Measurements from ENCODE around the gene ANKRD33B. TPM values are rescaled to one million over a fixed set of nuclear protein-coding genes. Genes with fewer than 3 reads are reported as not detected.
"Not testable (repeated sequence)": the region's sequence is repeated elsewhere in the genome, so short reads cannot be mapped to it uniquely, and the experiment has no call there.

Gene ANKRD33B
- 10 to 100 TPM; 22.9 to 23.2 TPM for total RNA-seq

DNA sequence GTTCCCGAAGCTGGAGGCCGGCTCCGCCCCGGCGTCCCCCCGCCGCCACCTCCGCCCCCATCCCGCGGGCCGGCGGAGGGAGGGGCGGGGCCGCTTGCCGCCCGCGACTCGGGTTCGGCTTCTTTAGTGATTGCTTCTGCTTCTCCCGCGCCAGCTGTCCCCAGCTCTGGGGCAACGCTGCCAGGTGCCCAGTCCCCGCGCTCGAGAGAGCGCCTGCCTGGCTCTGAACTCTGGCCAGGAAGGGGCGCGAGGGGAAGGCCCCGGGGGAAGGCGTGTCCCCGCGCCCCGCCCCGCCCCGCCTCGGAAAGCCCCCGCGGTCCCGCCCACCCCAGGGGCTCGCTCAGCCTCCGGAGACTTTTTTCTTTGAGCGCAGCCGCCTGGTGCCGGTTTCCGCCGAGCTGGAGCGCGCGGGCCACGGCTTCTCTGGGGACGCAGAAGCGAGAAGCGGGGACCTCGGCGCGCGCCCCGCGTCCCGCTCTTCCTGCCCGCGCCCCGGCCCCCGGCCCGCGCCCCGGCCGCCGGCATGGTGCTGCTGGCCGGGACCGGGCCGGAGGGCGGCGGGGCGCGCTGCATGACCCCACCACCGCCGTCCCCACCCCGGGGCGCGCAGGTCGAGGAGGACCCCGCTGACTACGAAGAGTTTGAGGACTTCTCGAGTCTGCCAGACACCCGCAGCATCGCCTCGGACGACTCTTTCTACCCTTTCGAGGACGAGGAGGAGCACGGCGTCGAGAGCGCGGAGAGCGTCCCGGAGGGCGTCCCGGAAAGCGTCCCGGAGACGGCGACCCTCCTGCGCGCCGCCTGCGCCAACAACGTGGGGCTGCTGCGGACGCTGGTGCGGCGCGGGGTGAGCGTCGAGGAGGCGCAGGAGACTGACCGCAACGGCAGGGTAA is at the start of gene ANKRD33B:
TSS of gene ANKRD33B (plus strand) at position 126 of the 893 bp plus-strand sequence. CDS start at position 524, 398 bp downstream.
- CTCF ChIA-PET = interaction anchor here (0.5 kb wide), 1 partner anchor 118 kb away, joined by 3 read pairs; no protein-coding TSS in a partner anchor
- POLR2A ChIA-PET = interaction anchor here (0.5 to 1.4 kb wide), 4 partner anchors 13 to 211 kb away, joined by 3 to 6 read pairs (median 3); partner anchors contain the start of gene MARCHF6

DNA sequence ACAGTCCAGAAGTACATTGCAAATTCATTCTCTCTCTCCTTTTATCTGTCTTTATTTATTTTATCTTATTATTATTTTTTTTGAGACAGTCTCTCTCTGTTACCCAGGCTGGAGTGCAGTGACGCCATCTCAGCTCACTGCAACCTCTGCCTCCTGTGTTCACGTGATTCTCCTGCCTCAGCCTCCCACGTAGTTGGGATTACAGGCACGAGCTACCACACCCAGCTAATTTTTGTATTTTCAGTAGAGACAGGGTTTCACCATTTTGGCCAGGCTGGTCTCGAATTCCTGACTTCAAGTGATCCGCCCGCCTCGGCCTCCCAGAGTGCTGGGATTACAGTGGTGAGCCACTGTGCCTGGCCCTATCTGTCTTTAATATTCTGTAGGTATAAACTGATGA is 49.3 kb upstream of the ANKRD33B start:
- POLR2A ChIA-PET, CTCF ChIA-PET: not testable (repeated sequence)

DNA sequence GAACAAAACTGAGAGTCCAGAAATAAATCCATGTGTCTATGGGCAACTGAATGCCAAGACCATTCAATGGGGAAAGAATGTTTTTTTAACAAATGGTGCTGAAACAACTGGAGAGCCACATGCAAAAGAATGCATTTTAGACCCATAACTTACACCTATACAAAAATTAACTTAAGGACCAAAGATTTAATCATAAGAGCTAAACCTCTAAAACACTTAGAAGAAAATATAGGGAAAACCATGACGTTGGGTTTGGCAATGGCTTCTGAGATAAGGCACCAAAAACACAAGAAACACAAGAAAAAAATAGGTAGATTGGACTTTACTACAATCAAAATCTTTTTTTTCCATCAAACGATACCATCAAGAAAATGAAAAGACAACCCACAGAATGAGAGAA is 48.4 kb upstream of the ANKRD33B start:
- ChIA-PET CTCF (no interaction called here), POLR2A (no interaction called here)

DNA sequence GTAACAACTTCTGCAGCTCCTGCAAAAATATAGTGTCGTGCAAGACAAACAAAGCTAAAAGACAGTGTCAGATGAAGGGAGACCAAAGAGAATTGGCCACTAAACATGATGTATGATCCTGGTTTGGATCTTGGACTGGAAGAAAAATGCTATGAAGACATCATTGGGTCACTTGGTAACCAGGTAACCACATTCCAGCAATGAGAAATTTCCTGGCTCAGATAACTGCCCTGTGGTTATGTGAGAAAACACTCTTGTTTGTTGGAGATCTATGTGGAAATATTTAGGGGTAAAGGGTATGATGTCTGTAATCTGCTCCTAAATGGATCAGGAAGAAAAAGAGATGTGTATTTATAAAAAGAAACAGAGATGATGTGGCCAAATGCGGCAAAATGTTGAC is 45.5 kb upstream of the ANKRD33B start:
- POLR2A ChIA-PET = no interaction called here
- CTCF ChIA-PET = no interaction called here

DNA sequence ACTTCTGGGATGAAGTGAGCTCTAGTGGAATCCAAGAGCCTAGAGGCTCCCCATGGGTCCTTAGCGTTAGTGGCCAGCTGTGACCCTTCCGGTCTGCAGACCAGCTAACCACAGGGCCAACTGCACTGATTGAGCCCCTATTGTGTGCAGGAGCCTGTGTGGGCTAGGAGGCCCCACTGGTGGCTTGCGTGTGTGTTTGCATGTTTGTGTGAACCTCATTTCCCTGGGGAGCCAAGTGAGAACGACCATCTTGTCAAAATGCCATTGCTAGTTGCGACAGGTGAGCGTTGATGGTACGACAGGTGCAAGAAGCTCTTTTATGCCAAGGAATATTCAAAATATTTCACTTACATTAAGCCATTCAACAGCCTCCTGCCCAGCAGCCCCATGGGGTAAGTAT is 44.1 kb upstream of the ANKRD33B start:
- ChIA-PET POLR2A (no interaction called here), CTCF (no interaction called here)

DNA sequence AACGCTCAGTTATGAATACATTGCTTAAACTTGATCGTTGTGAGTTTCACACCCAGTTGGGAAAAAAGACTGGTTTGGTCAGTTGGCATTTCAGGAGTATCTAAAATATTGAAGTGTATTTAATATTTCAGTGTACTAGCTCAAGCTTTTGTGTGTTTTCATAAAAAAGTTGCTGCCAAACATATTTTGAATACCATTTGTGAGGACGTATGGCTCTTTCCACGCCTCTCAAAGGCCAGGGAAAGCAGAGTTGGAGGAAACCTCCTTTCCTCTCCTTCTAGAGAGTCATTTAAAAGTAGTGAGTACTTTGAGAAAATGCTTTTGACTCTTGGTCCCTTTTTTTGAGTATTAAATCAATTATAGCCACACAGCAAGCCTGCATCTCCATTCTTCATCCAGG is 43.2 kb upstream of the ANKRD33B start:
- ChIA-PET CTCF (no interaction called here), POLR2A (no interaction called here)

DNA sequence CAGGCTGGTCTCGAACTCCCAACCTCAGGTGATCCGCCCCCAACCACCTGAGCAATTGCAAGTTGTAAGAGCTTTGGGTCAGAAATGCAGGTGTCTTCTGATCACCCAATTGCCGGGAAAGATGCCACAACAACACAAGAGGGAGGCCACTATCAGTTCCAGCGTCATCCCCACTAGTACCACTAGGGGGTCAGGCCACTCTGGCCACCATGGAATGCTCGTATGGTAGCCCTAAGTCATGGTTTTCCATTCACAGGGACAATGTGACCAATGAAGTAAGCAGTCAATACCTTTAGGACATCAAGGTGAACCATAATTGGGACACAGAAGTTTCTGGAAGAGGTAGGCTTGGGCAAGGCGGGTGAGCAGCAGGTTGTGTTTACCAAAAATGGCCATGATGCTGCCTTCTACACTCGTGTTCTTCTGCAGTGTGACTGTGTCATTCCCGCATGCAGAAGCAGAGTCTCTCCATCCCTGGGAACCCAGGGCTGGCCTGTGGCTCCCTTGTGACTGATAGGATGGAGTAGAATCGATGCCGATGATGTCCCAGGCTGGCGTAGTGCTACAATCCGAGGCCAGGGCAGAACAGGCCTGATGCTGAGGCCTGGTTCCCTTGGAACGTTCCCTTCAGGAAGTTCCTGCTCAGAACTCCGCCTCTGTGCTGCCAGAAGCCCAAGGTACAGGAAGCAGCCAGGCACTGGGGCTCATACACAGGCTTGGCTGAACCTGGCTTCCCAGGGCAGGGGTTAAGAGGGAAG is 42.2 kb upstream of the ANKRD33B start:
- CTCF ChIA-PET = no interaction called here
- POLR2A ChIA-PET = no interaction called here

DNA sequence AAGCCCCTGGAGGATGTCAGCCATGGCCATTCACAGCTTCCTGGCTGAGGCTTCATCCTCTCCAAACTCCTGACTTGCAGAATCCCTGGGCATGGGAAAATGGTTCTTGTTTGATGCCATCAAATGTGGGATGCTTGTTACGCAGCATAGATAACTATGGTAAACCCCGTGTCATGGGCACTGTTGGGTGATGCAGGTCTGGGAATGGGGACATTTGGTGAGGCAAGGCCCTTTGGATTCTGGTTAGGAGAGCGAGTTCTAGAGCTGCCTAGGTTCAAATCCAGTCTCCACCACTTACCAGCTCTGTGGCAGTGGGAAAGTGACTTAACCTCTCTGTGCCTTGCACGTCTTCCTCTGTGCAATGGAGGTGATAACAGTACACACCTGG is 41.7 kb upstream of the ANKRD33B start:
- ChIA-PET POLR2A (no interaction called here), CTCF (no interaction called here)

DNA sequence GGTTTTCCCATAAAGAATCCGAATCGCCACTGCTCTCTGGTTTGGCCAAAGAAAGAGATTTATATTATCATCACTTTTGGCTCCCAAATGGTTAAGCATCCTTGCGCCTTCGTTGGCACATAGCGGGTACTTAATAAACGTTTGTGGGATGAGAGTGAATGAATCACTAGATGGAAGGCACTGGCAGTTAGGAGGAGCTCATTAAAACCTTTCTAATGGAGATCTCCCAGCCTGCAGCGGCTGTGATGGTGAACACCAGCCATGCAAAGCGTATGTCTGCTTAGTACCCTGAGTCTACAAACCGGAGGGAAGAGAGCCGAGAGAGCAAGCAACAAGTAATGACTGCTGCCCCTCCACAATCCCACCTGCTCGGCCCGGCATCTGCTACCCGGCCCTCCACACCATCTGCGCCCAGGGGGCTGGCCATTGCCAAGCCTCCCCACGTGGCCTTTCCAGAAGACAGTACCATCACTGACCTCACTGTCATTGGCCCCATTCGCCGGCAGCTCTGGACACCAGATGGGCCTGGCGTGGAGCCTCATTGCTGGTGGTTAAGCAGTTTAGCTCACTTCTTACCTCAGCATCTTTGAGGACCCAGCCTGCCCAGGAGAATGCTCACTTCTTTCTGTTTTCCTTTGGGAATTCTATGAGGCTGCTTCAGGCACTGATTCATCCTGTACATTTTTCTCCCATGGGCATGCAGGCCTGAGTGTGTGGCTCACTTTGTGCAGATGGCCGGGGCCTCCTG is 39.3 kb upstream of the ANKRD33B start:
- POLR2A ChIA-PET = no interaction called here
- CTCF ChIA-PET = no interaction called here

DNA sequence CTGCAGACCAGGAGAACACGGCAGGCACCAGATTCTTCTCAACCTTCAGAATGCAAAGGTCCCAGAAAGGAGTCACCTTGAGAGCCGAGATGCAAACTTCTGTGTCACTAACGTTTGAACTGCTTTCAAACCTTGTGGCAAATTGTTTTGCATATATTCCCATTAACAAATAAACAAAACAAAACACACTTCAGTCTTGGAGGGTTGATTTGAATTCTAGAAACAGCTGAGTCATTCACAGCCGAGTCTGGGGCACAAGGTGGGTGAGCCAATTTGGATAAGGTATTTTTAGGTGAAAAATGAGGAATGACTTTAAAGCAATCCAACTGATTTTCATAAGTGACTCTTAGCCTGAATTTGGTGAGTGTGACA is 38.8 kb upstream of the ANKRD33B start:
- ChIA-PET CTCF (no interaction called here), POLR2A (no interaction called here)

DNA sequence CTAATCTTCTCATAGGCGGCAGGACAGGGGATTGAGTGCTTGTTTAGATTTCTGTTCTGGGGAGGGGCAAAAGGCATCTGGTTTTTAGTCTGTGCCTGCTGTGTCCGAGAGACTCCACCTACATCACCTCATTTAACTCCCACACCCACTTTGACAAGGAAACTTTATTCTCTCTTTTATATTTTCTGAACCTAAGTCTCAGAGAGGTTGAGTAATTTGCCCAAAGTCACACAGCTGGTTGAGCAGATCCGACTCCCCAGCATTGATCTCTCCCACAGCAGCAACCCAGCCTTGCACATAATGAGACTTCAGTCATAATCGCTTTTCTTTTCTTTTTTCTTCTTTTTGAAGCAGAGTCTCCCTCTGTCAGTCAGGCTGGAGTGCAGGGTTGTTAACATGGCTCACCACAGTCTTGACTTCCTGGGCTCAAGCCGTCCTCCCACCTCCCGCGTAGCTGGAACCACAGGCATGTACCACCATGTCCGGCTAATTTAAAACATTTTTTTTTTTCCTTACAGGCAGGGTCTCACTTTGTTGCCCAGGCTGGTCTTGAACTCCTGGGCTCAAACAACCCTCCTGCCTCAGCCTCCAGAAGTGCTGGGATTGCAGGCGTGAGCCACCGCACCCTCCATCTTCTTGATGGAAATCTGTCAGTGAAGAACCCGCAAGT is 36.5 kb upstream of the ANKRD33B start:
- CTCF ChIA-PET = no interaction called here
- POLR2A ChIA-PET = no interaction called here

DNA sequence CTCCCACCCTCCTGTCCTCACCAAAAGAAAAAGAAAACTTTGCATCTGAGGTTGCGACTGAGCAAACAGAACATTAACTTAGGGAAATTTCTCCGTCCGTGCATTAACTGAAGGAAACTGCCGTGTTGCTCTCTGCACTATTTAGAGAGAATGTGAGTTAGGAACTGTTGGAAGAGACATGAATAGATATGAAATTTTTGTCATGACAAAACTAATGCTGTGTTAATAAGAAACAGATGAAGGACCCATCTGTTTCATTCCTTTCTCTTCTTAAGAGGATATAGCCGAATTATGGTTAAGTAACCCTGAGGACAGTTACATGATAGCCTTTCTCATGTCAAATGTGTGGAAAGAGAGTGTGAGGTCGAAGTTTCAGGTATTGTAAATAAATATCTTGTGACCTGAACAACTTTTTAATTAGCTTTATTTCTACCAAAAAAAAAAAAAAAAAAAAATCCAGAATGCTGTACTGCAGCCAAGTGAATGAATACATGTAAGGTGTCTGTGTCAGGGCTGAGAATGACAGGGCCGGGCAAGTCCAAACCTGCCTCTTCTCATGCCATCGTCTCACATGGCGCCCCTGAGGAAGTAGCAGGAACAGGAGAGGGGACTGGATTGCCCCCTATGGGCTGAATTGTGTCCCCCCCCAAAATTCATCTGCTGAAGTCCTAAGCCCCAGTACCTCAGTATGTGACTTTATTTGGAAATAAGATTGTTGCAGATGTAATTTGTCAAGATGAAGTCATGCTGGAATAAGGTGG is 35.6 kb upstream of the ANKRD33B start:
- POLR2A ChIA-PET = no interaction called here
- CTCF ChIA-PET = no interaction called here

DNA sequence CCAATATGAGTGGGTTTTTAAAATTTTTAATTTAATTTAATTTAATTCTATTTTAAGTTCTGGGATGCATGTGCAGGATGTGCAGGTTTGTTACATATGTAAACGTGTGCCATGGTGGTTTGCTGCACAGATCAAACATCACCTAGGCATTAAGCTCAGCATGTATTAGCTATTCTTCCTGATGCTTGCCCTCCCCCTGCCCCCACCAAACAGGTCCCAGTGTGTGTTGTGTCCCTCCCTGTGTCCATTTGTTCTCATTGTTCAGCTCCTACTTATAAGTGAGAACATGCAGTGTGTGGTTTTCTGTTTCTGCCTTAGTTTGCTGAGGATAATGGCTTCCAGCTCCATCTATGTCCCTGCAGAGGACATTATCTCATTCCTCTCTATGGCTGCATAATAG is 35.0 kb upstream of the ANKRD33B start:
- ChIA-PET CTCF (no interaction called here), POLR2A (no interaction called here)

DNA sequence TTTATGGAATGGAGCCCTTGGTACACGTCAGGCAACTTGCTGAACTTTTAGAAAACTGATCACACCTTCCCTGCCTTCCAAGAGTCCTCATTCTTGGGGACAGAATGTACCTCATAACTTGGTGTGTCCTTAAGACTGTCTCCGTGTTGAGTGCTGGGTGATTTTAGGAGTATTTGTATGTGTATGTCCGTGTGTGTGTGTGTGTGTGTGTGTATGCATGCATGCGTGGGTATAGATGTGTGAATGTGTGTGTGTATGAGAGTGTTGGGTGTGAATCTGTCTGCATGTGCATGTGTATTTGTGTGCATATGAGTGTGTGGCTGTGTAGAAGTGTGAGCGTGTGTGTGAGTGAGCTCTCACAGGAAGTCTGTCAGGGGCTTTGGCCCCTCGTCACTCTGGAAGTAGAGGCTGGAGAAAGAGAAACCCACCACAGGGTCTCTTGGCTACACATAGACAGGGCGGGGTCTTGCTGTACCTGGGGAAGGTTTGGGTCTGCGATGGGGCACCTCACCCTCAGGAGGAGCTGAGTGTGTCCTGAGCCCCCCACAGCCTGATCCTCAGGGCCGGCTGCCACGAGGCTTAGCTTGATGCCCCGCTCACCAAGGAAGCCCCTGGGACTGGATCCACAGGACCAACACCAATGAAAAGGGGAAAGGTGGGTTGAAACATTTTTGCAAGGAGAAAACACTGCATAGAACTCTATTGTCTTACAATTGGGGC is 33.1 kb upstream of the ANKRD33B start:
- CTCF ChIA-PET = no interaction called here
- POLR2A ChIA-PET = no interaction called here

DNA sequence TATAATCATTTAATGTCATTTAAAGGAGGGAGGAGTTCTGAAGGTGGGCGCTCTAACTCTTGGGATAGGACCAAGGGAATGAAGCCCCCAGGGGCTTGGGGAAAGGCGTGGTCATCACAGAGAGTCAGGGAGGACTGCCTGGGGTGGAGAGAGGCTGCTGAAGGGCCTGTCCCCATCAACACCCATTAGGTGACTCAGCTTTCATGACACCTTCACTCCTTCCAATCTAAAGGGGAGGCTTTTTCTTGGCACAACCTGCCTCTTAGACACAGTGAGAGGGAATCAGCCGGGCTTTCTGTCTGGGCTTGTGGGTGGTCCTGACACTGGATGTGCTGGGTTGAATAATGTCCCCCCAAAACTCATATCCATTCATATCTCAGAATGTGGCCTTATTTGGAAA is 31.4 kb upstream of the ANKRD33B start:
- POLR2A ChIA-PET = no interaction called here
- CTCF ChIA-PET = no interaction called here

DNA sequence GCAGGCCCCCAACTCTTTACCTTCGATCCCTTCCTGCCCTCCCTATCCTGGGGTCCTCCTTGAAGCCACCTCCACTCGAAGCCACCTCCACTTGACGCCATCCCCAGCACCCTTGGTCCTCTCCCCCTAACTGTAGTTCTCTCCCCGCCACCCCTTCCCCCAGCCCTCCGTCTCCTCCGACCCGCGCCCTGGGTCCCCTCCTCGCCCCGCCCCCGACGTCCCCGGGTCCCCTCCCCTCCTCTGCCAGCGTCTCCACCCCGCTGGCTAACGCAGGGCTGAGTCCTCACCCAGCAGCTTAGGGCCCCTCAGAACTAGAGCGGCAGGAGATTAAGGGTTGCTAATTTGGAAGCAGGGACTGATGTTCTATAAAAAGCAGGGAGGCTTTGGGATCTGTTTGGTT is 30.6 kb upstream of the ANKRD33B start:
- ChIA-PET POLR2A (no interaction called here), CTCF (no interaction called here)

DNA sequence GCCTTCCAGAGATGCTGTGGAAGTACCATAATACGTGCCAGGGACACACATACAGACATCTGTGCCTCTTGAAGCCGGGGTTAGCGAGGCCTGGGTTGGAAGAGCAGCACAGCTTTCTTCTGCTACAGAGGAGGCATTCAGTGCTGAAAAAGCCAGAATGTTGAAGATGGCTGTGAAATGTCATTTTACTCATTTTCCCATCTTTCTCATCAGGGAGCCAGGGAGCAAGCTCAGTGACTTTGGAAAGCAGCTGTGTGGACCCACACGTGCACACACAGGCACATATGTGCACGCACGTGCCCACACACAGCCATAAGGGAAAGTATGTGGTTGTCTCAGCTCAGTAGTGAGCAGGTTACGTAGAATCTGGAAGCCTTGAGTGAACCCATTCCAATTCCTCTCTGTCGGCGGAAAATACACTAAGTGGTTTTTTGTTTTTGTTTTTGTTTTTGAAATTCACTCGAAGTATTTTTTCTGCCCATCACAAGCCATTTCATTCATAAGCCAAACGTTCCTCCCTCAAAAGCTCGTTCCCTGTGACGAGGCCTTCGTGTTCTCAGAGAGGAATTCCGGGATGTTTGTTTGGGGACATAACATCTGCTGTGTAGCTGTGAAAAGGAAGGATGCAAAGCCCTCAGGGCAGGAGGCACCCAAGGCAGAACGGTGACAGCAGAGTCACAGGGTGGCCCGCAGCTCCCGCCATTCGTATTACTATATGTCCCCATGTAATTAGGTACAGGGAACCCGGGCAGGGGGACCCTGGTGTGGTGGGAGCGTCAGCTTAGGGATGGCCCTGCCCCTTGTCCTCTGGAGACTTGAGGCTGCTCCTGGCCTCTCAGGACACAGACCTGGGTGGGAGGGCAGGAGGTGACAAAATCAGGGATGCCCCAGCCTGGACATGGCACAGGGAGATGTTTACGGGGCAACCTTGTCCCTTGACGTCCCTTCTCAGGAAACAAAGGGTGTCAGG is 29.0 kb upstream of the ANKRD33B start:
- ChIA-PET POLR2A (interaction anchor here (0.8 kb wide), 1 partner anchor 29 kb away, joined by 3 read pairs; the partner anchor contains the start of gene ANKRD33B), CTCF (no interaction called here)

DNA sequence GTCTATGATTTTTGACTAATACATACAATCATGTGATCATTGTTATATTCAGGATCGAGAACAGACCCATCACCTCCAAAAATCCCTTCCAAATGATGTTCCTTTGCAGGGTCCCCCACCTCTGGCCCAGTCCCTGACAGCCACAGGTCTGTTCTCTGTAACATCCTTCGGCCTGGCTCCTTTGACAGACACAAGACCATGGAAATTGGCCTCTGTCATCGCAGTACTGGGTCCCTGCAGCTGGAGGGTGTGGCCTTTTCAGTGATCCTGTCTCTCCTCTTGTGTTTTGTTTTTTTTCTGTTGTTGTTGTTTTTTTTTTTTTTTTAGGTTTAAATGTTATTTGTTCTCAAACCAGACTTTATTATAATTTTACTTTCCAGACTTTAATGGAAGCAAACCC is 27.4 kb upstream of the ANKRD33B start:
- ChIA-PET CTCF (no interaction called here), POLR2A (no interaction called here)

Measured in activated CD8-positive, alpha-beta memory T cell treated with anti-CD3 and anti-CD28 coated beads for 36 hours (primary cell).